H1 (cell line): ENCODE results near the gene FOXL2. TPM values are rescaled to one million over a fixed set of nuclear protein-coding genes. Genes with fewer than 3 reads are reported as not detected.

Source experiments
- CTBP2 ChIP-seq: IDR thresholded peaks from 2 replicates; pipeline ENCODE4 v1.7.0; 2011; ENCODE audit warnings: borderline replicate concordance, mild to moderate bottlenecking, moderate library complexity, mixed read lengths, low read length; ENCODE audit not compliant: insufficient read depth, insufficient read length
- EGR1 ChIP-seq: IDR thresholded peaks from 2 replicates; pipeline ENCODE4 v1.6.1; 2011; ENCODE audit warnings: low read depth, low read length, borderline replicate concordance
- SIX5 ChIP-seq: IDR thresholded peaks from 2 replicates; pipeline ENCODE4 v1.6.1; 2011; ENCODE audit warnings: mild to moderate bottlenecking, low read depth, low read length
- SUZ12 ChIP-seq: fragments of 200-600 bp; sonication (generic); IDR thresholded peaks from 2 replicates; pipeline ENCODE4 v1.6.1; 2012; ENCODE audit warnings: mild to moderate bottlenecking, inconsistent platforms, low read length, moderate library complexity, mixed read lengths
- polyA plus RNA-seq, 7 experiments: library from polyadenylated mRNA; depleted of rRNA in 3 of 7; stranded (reverse) in 5 of 7; unstranded in 2 of 7; fragments of >200 nt in 5 of 7; fragments of 200-250 nt in 2 of 7; gene quantifications; 1 replicate in 5 of 7; 2 replicates in 1 of 7; 4 replicates in 1 of 7; pipeline versions ENCODE4 v1.2.1 to v1.2.3, GENCODE V29; 2011 to 2013; ENCODE audit warnings: missing spikeins in 2 of 7, mixed read lengths in 2 of 7
- total RNA-seq: library from RNA; stranded (reverse); fragmentation: NEBNext Ultra II Directional; extraction: Animal tissue kit (Norgen Biotek cat#: 25700); gene quantifications from 2 replicates; pipeline ENCODE4 v1.2.1, GENCODE V29; 2021

Gene FOXL2
- total and polyA plus RNA-seq, 2 of the 8 experiments (the other 6 are each of a cell fraction or from before 2014, with no cell fraction given) = 0.59 to 2.4 TPM

DNA sequence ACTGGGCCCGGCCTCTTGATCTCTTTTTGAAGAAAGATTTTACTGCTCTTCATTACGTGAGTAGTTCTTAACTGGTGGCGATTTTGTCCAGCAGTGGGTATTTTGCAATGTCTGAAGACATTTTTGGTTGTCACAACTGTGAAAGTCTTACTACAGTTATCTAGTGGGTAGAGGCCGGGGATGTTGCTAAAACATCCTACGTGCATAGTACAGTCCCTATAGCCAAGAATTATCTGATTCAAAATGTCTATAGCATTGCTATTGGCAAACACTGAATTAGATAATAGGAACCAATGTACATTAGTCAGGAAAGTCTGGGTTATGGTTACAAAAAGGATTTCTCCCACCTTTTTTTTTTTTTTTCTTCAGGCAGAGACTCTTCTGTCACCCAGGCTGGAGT is 38.1 kb downstream of the FOXL2 start (continued):
- TF ChIP-seq SIX5 = no peak
- no peak for TF ChIP-seq SUZ12
- TF ChIP-seq CTBP2 = no peak
- no peak for TF ChIP-seq EGR1
